ENCODE data around the gene RHBDL1.

Gene RHBDL1

GRCh38 chr16:674968-675883, at the start of gene RHBDL1:
TSS of gene RHBDL1 (plus strand) at chr16:675671. CDS start at chr16:675791, 120 bp downstream.
- no peak for DNase-seq (ENCODE audit: low read depth in 2 of 2)

- no peak for DNase-seq (ENCODE audit: low read depth in 2 of 2)
Measured at GRCh38 chr16:625977-626765, 49.3 kb upstream of the RHBDL1 start.

GRCh38 chr16:626787-627453, 48.6 kb upstream of the RHBDL1 start:
- no peak for DNase-seq (ENCODE audit: low read depth in 2 of 2)

- no peak for DNase-seq (ENCODE audit: low read depth in 2 of 2)
Measured at GRCh38 chr16:627454-628239, 47.8 kb upstream of the RHBDL1 start.

- DNase-seq (ENCODE audit: low read depth in 2 of 2): no peak
Measured at GRCh38 chr16:628321-629061, 47.0 kb upstream of the RHBDL1 start.

- DNase-seq (ENCODE audit: low read depth in 2 of 2): no peak
Measured at GRCh38 chr16:629185-629832, 46.2 kb upstream of the RHBDL1 start.

GRCh38 chr16:629833-630248, 45.6 kb upstream of the RHBDL1 start:
- no peak for DNase-seq (ENCODE audit: low read depth in 2 of 2)

- no peak for DNase-seq (ENCODE audit: low read depth in 2 of 2)
Measured at GRCh38 chr16:630249-630814, 45.1 kb upstream of the RHBDL1 start.

GRCh38 chr16:630815-631405, 44.6 kb upstream of the RHBDL1 start, which contains the start of gene WFIKKN1:
TSS of gene WFIKKN1 (plus strand) at chr16:630985. CDS start at chr16:631254, 269 bp downstream.
- DNase-seq (ENCODE audit: low read depth in 2 of 2): no peak

GRCh38 chr16:631808-632358, 43.6 kb upstream of the RHBDL1 start:
- no peak for DNase-seq (ENCODE audit: low read depth in 2 of 2)

- DNase-seq (ENCODE audit: low read depth in 2 of 2): no peak
Measured at GRCh38 chr16:632486-633335, 42.8 kb upstream of the RHBDL1 start.

GRCh38 chr16:633336-634050, 42.0 kb upstream of the RHBDL1 start:
- no peak for DNase-seq (ENCODE audit: low read depth in 2 of 2)

GRCh38 chr16:634051-634670, 41.3 kb upstream of the RHBDL1 start:
- DNase-seq (ENCODE audit: low read depth in 2 of 2): no peak

- DNase-seq (ENCODE audit: low read depth in 2 of 2): no peak
Measured at GRCh38 chr16:634996-635395, 40.5 kb upstream of the RHBDL1 start.

GRCh38 chr16:635573-636205, 39.8 kb upstream of the RHBDL1 start:
- no peak for DNase-seq (ENCODE audit: low read depth in 2 of 2)
